MM.1S (cell line): ENCODE data around the gene THSD7B.

Experiments
- EZH2phosphoT487 ChIP-seq: fragments of 300-600 bp; sonication (generic); IDR thresholded peaks from 2 replicates; pipeline ENCODE4 v1.6.1; 2018; ENCODE audit warnings: antibody characterized with exemption, low read length
- TF ChIP-seq, protein P1 (sequence below): fragments of 300-600 bp; sonication (generic); IDR thresholded peaks from 2 replicates; pipeline ENCODE4 v1.5.1; 2016; ENCODE audit warnings: antibody characterized with exemption, low read length, mixed read lengths

DNA sequence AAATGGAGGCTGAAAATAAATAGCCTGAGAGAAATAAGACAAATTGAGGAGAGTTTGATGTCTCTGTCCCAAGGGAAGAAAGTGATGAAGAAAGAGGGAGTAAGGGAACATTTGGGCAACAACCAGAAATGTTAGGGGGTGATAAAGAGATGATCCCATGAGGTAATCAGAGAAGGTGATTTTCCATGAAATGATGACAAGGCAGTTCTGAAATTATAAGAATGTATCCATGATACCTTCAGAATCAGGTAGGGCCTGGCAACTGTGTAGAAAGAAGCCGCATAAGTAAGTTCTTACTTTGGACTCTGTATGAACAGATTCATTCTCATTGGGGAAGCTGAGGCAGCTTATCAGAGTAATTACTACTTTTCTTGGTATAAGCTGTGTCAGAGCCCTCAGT, 106.1 kb downstream of the THSD7B start:
- TF ChIP-seq, protein P1, sequence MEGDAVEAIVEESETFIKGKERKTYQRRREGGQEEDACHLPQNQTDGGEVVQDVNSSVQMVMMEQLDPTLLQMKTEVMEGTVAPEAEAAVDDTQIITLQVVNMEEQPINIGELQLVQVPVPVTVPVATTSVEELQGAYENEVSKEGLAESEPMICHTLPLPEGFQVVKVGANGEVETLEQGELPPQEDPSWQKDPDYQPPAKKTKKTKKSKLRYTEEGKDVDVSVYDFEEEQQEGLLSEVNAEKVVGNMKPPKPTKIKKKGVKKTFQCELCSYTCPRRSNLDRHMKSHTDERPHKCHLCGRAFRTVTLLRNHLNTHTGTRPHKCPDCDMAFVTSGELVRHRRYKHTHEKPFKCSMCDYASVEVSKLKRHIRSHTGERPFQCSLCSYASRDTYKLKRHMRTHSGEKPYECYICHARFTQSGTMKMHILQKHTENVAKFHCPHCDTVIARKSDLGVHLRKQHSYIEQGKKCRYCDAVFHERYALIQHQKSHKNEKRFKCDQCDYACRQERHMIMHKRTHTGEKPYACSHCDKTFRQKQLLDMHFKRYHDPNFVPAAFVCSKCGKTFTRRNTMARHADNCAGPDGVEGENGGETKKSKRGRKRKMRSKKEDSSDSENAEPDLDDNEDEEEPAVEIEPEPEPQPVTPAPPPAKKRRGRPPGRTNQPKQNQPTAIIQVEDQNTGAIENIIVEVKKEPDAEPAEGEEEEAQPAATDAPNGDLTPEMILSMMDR = no peak
- TF ChIP-seq EZH2phosphoT487 = no peak
